RWPE2 (cell line): ENCODE data around the gene SH3PXD2A.

Source experiments
- ATAC-seq: fragments of 200-7000 bp; cut with Tn5 transposase; 3 replicates; pipeline ENCODE4 v1.9.1; 2021; ENCODE audit warnings: low read depth
- DNase-seq: peaks from one replicate; pipeline ENCODE4 v3.0.0-alpha.2; 2020; ENCODE audit warnings: low spot score
- H3K27ac ChIP-seq: fragments of 450-650 bp; 2 replicates; pipeline ENCODE4 v1.5.1; 2017; ENCODE audit warnings: mild to moderate bottlenecking; ENCODE audit not compliant: poor library complexity, severe bottlenecking
- H3K27me3 ChIP-seq: fragments of 250-450 bp; sonication (Bioruptor Pico); 2 replicates; pipeline ENCODE4 v1.5.1; 2021; ENCODE audit warnings: mild to moderate bottlenecking, moderate library complexity; ENCODE audit not compliant: insufficient read depth, poor library complexity, severe bottlenecking
- H3K36me3 ChIP-seq: fragments of 250-450 bp; sonication (Bioruptor Pico); 2 replicates; pipeline ENCODE4 v1.5.1; 2020; ENCODE audit warnings: low read depth, mild to moderate bottlenecking, moderate library complexity
- H3K4me1 ChIP-seq: fragments of 250-450 bp; sonication (Bioruptor Pico); 2 replicates; pipeline ENCODE4 v1.5.1; 2021; ENCODE audit warnings: mild to moderate bottlenecking, moderate library complexity; ENCODE audit not compliant: insufficient read depth, poor library complexity, severe bottlenecking
- H3K4me3 ChIP-seq: fragments of 250-450 bp; sonication (Bioruptor Pico); 2 replicates; pipeline ENCODE4 v1.5.1; 2021; ENCODE audit warnings: mild to moderate bottlenecking, moderate library complexity; ENCODE audit not compliant: severe bottlenecking
- H3K9me3 ChIP-seq: fragments of 250-450 bp; sonication (Bioruptor Pico); 2 replicates; pipeline ENCODE4 v1.5.1; 2021; ENCODE audit warnings: mild to moderate bottlenecking, moderate library complexity; ENCODE audit not compliant: severe bottlenecking
- CTCF ChIP-seq: fragments of 450-650 bp; IDR thresholded peaks from one replicate; pipeline ENCODE4 v1.5.1; 2017; ENCODE audit warnings: mild to moderate bottlenecking, moderate library complexity; ENCODE audit not compliant: poor library complexity, severe bottlenecking

SH3PXD2A gene

GRCh38 chr10:103802637-103803353, 52.6 kb downstream of the SH3PXD2A start:
- Histone ChIP-seq H3K27me3 (no peaks in the 10 kb centered on the region), H3K4me1 (peaks cover 31% of the 10 kb centered on the region), H3K9me3 (no peaks in the 10 kb centered on the region), H3K4me3 (no peak overlapping the region), H3K27ac (peak overlapping the region; percentile 29), H3K36me3 (peaks cover 26% of the 10 kb centered on the region)
- ATAC-seq (no peak), DNase-seq (no peak)
- TF ChIP-seq CTCF, result no peak

GRCh38 chr10:103802081-103802480, 53.3 kb downstream of the SH3PXD2A start:
- H3K9me3 ChIP-seq, result no peaks in the 10 kb centered on the region
- peaks cover 29% of the 10 kb centered on the region for H3K36me3 ChIP-seq
- H3K4me1 ChIP-seq, result peaks cover 31% of the 10 kb centered on the region
- no peak for TF ChIP-seq CTCF
- DNase-seq (no peak), ATAC-seq (no peak)
- no peaks in the 10 kb centered on the region for H3K27me3 ChIP-seq
- peak overlapping the region; percentile 29 for H3K27ac ChIP-seq
- no peak overlapping the region for H3K4me3 ChIP-seq

DNA sequence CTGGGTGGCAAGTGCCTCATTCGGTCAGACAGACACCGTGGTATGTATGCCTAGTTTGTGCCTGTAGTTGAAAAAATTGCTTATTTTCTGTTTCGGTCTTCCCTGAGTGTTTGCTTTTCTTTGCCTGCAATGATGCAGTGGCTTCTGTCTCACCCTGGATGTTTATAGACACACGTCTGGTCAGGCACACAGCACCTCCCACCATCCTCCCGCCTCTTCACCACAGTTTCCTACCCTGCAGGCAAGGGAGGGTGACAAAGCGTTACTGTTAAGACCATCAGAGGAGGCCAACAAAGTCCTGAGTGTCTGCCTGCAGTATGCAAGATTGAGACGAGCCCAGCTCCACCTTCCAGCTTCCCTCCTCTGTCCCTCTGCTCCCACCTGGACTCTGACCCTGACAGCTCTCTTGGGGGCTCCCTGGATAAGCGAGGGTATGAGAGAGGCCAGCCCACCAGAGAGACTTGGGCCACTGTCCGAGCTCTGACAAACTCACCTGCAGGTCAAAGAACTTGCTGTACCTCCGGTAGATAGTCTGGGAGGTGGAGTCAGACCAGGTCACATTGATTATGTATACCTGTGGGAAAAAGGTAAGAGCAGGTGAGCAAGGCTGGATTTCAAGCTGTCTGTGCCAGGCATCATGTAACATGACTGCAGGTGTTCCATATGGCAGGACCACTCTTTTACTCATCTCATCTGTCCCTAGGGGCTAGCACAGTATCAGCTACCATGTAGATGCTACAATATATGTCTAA, 54.4 kb downstream of the SH3PXD2A start:
- Histone ChIP-seq H3K4me3 (no peak overlapping the region), H3K27me3 (no peaks in the 10 kb centered on the region), H3K27ac (peak overlapping the region; percentile 37), H3K9me3 (no peaks in the 10 kb centered on the region), H3K4me1 (peaks cover 31% of the 10 kb centered on the region), H3K36me3 (peaks cover 32% of the 10 kb centered on the region)
- no peak for DNase-seq
- TF ChIP-seq CTCF, result no peak
- ATAC-seq, result peak; percentile 69

- Histone ChIP-seq H3K36me3 (peaks cover 36% of the 10 kb centered on the region), H3K27me3 (no peaks in the 10 kb centered on the region), H3K4me3 (no peak overlapping the region), H3K27ac (peak overlapping the region; percentile 37), H3K4me1 (peaks cover 31% of the 10 kb centered on the region), H3K9me3 (no peaks in the 10 kb centered on the region)
- TF ChIP-seq CTCF, result no peak
- ATAC-seq, result no peak
- DNase-seq, result no peak
Measured at GRCh38 chr10:103800089-103800488, 55.3 kb downstream of the SH3PXD2A start.

- Histone ChIP-seq H3K27ac (peak overlapping the region; percentile 37), H3K4me3 (no peak overlapping the region), H3K4me1 (peaks cover 28% of the 10 kb centered on the region), H3K36me3 (peaks cover 42% of the 10 kb centered on the region), H3K9me3 (no peaks in the 10 kb centered on the region), H3K27me3 (no peaks in the 10 kb centered on the region)
- no peak for TF ChIP-seq CTCF
- ATAC-seq, result no peak
- no peak for DNase-seq
Measured at GRCh38 chr10:103799341-103799740, 56.0 kb downstream of the SH3PXD2A start.
